ENCODE results near the gene NOC3L.

NOC3L gene

GRCh38 chr10:94303929-94304328 lies 58.8 kb downstream of the NOC3L start:
- DNase-seq (ENCODE audit: low read depth), result no peak

- DNase-seq (ENCODE audit: low read depth), result no peak
Measured at GRCh38 chr10:94300042-94300441, 62.7 kb downstream of the NOC3L start.

- peak; percentile 58 for DNase-seq (ENCODE audit: low read depth)
Measured at GRCh38 chr10:94299417-94299816, 63.3 kb downstream of the NOC3L start.

DNA sequence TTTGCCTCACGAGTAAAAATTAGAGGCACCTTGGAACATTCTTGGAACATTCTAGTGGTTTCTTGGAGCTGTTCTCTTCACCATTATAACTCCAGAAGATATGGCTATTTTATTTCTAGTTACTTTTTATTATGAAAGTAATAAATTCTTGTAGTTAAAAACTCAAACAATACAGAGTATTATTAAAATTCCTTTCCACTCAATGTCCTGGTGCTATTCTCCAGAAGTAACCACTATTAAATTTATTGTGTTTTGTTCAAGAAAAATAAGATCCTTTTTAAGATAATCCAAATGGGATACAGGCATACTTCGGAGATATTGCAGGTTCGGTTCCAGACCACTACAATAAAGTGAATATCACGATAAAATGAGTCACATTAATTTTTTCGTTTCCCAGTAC lies 68.6 kb downstream of the NOC3L start:
- DNase-seq (ENCODE audit: low read depth), result no peak

DNA sequence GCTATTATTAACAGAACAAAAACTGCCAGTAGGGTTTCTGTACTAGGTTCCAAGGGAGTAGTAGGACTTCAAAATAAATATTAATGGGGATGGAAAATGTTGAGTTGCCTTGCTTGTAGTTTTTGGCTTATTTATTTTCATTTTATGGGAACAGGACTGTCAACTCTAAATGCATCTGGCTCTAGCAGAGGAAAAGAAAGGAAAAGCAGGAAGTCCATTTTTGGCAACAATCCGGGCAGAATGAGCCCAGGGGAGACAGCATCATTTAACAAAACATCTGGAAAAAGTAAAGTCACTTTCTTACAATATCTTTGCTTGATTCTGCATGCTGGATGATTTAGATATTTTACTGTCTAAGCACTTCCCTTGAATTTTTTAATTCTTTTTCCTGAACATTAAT lies 69.4 kb downstream of the NOC3L start:
- no peak for DNase-seq (ENCODE audit: low read depth)

DNA sequence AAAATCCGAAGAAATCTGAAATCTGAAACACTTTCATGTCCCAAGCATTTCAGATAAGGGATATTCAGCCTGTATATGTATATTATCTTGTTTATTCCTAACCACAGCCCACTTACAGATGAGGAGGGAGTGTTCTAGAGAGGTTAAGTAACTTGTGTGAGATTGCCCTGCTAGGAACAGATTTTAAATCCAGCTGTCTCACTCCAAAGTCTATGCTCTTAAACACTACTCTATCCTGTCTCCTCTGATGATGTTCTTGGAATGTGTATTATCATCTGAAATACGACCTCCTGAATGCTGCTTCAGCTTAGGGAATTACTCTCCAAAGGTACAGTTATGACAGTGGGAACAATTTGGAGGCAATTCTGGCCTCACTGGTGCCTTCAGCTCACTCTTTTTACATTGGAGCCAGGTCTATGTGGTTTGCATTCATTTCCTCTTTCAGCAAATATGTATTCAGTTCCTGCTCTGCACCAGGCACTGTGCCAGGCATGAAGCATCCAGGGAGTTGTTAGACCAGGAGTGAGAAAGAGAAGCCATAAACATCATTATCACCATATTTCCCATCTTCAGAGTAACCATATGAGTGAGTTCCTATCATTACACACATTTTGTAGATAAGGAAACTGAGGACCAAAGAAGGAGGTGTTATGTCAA lies 70.2 kb downstream of the NOC3L start:
- peak; percentile 43 for DNase-seq (ENCODE audit: low read depth)

DNA sequence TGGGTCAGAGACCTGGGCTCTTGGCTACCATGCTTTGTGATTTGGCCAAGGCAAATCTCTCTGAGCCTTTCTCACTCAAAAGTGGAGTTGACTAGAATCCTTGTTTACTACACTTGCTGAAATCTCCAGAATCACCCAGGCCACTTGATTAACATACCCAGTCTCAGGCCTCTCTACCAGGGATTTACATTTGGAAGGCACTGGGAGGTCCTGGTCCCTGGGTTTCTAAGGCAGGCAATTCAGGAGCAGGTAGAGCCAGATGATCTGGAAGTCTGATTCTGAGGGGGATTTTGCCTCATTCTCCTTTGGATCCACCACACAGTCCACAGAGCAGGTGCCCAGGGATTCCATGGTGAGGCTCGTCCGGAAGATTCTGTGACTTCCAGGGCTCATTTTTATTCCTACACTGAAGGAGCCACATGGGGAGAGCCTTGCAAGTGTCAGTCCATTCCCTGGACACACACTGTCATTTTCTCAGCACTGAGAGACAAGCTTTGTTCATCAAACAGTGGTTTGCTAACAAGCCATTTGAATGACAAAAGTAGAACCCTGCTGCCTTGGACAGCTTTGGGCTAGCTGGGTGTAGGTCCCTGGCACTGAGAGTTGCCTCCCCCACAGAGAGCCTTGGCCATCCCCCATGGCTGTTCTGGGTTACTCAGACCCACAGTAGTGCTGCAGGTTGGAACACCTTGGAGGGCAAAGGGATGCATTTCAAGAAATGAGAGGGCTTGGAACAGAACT lies 74.2 kb downstream of the NOC3L start:
- DNase-seq (ENCODE audit: low read depth), result no peak

DNA sequence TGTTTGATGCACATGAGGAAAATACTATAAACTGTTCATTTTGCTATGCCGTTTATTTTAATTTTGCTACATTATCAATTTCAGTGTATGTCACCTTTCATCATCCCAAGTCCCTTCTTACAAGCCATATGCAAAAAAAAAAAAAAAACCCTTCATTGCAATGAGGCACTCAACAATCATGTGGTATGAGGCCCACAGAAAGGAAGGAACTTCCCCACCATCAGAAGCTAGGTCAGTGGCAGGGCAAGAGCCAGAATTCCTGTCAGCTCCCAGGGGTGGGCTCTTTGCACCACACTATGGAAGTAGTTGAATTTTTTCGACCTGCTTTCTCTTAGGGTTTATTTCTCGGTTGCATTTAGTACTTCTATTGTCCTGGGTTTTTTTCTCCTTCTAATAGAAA lies 75.4 kb downstream of the NOC3L start:
- no peak for DNase-seq (ENCODE audit: low read depth)

- DNase-seq (ENCODE audit: low read depth), result no peak
Measured at GRCh38 chr10:94286901-94287300, 75.8 kb downstream of the NOC3L start.

- DNase-seq (ENCODE audit: low read depth), result no peak
Measured at GRCh38 chr10:94285271-94285670, 77.5 kb downstream of the NOC3L start.
